Measurements from ENCODE around the gene USP32. TPM values are rescaled to one million over a fixed set of nuclear protein-coding genes. Genes with fewer than 3 reads are reported as not detected.
"Not testable (repeated sequence)": the region's sequence is repeated elsewhere in the genome, so short reads cannot be mapped to it uniquely, and the experiment has no call there.

The USP32 gene
- polyA plus RNA-seq, 1 donor = 23.8 TPM

DNA sequence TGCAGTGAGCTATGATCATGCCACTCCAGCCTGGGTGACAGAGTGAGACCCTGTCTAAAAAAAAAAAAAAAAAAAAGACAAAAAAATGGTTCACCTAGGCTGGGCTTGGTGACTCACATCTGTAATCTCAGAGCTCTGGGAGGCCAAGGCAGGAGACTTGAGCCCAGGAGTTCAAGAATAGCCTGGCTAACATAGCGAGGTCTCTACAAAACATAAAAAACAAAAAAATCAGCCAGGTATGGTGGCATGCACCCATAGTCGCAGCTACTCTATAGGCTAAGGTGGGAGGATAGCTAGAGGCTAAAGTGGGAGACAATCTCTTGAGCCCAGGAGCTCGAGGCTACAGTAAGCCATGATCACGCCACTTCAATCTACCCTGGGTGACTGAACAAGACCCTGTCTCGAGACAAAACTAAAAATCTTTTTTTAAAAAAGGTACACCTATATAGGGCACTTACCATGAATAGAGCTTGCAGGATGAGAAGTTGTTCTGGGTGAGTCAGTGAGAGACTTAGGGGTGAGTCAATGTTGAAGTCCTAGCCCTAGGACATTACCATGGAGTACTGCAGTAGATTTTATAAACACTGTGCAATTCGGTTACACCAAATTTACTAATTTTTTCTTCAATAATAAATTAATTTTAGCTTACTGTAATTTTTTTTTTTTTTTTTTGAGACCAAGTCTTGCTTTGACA is 19.0 kb downstream of the USP32 start:
- DNase-seq = no peak

DNA sequence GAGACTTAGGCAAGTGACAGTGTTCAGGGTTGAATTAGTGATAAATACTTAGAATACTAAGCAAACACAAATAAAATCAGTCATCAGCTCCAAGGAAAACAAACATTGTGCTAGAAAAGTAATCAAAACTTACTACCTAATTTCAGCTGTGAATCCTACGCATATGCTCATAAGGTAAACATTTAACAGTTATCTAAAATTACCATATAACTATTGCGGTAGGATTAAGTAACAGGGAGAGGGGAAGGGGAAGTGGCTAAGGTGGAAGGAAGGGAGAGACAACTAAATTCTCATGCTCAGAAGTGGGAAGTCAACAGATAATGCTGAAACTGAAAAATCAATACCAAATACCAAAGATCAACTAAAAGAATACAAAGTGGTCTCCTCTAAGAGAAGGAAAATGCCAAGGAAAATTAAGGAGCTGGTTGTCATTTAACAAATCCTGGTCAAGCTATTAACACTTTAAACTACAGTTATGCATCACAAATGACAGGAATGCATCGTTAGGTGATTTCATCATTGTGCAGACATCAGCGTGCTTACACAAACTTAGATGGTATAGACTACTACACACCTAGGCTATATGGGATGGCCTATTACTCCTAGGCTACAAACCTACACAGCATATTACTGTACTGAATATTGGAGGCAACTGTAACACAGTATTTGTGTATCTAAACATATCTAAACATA is 20.0 kb downstream of the USP32 start:
- no peak for DNase-seq

DNA sequence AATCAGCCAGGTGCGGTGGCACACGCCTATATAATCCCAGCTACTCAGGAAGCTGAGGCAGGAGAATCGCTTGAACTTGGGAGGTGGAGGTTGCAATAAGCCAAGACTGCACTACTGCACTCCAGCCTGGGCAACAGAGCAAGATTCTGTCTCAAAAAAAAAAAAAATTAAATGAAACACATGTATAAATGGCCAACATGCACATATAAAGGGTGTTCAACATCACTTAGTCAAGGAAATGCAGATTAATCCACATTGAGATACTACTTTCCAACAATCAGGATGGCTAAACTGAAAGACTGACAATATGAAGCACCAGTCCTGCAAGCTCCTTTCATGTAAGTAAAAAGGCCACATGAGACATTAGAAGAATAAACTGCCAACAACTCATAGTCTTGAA is 20.5 kb downstream of the USP32 start:
- no peak for DNase-seq

DNA sequence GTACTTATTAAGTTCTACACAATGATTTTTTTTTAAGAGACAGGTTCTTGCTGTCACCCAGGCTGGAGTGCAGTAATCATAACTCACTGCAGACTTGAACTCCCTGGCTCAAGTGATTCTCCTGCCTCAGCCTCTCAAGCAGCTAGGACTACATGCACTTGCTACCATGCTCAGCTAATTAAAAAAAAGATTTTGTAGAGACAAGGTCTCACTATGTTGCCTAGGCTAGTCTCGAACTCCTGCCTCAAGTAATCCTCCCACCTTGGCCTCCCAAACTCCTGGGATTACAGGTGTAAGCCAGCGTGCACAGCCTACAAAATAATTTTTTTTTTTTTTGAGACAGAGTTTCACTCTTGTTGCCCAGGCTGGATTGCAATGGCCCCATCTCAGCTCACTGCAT is 22.2 kb downstream of the USP32 start:
- DNase-seq = no peak

DNA sequence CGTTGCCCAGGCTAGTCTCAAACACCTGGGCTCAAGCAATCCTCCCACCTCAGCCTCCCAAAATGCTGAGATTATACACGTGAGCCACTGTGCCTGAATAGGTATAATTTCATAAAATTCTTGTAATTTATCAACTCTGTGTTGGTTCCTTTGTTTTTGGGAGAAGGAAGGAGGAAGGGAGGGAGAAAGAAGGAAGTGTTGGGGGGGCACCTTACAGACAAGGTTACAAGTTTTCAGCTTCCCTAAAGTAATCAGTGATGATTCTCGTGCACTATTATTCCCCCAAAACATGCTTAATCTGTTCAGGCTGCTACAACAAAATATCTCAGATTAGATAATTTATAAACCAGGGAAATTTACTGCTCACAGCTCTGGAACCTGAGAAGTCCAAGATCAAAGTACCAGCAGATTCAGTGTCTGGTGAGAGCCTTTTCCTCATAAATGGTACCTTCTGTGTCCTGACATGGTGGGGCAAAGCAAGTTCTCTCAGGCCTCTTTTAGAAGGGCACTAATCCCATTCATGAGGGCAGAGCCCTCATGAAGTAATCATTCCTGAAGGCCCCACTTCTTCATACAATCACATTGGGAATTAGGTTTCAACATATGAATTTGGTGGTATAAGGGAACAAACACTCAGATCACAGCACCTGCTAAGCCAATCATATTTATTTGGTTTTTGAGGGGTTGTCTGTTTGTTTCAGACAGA is 28.1 kb downstream of the USP32 start:
- DNase-seq = no peak

DNA sequence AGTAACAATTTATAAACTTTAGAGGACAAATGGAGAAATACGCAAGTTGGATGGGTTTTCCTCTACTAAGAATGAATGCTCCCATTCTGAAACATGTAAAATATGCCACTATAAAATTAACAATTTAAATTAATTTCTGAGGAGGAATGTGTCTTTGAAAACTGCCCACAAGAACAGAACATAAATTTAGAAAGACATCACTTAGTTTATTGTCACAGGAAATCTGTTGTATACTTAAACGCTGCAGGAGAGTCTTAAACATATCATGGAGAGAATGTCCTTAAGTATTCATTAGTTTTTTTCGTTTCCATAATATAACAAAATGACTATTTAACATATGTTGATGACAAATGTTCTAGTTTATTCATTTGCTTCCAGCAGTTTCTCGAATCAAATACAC is 29.6 kb downstream of the USP32 start:
- DNase-seq = no peak

DNA sequence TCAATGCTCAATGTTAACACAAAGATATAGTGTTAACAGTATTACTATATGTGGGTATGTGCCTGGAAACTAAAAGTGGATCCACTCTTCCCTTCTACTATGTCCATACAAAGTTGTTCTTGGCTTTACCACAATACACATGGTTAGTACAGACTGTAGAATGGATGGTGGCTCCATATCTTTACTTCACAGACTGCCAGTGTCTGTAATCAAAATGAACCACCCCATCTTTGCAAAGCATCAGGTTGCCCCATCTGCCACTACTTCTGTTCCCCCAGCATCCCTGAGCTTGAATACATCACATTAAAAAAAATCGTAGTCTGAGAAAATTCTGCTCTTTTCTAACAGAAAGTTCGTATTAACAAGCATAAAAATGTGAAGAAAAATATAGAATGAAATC is 30.0 kb downstream of the USP32 start:
- DNase-seq = no peak

DNA sequence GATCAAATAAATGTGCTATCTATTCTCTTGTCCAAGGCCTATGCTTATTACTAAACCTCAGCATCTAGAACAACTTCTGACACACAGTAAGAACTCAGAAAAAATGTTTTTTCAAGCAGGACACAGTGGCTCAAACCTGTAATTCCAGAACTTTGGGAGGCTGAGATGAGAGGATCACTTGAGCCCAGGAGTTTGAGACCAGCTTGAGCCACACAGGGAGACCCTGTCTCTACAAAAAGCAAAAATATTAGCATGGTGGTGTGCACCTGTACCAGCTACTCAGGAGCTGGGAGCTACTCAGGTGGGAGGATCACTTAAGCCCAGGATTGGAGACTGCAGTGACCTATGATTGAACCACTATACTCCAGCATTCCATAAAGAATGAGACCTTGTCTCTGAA is 32.5 kb downstream of the USP32 start:
- no peak for DNase-seq

DNA sequence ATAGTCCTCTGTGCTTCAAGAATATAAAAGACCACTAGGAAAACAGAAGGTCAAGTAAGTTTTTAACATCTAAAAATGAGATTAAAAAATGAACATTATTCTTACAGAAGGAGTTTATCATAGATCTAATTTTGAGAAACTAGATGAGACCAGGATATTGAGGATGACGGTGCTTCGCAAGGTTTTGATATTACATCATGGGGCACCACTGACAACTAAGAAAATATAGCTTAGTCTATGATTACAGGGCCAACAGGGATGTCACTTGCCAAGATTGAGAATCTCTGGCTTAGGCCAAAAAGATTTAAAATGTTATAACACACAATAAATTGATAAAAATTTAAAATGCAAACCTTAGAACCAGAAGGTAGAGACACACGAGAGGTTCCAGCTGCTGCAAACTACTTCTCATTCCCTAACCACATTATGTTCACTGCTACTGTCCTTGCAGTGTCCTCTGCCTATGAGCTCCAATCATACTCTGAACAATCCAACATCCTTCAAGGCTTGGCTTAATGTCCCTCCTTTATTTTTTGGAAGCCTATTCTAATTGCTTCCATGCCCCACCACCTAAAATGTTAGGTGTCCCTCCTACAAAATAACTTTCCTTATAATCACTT is 33.2 kb downstream of the USP32 start:
- DNase-seq = no peak

DNA sequence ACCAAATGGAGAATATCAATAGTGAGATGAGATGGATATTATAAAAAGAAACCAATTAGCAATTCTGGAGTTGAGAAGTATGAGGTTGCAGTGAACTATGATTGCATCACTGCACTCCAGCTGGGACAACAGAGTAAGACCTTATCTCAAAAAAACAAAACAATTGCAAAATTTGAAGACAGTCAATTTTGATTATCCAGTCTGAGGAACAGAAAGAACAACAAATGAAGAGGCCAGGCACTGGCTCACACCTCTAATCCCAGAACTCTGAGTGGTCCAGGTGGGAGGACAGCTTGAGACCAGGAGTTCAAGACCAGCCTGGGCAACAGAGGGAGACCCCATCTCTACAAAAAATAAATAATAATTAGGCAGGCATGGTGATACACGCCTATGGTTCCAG is 35.0 kb downstream of the USP32 start:
- DNase-seq = no peak

DNA sequence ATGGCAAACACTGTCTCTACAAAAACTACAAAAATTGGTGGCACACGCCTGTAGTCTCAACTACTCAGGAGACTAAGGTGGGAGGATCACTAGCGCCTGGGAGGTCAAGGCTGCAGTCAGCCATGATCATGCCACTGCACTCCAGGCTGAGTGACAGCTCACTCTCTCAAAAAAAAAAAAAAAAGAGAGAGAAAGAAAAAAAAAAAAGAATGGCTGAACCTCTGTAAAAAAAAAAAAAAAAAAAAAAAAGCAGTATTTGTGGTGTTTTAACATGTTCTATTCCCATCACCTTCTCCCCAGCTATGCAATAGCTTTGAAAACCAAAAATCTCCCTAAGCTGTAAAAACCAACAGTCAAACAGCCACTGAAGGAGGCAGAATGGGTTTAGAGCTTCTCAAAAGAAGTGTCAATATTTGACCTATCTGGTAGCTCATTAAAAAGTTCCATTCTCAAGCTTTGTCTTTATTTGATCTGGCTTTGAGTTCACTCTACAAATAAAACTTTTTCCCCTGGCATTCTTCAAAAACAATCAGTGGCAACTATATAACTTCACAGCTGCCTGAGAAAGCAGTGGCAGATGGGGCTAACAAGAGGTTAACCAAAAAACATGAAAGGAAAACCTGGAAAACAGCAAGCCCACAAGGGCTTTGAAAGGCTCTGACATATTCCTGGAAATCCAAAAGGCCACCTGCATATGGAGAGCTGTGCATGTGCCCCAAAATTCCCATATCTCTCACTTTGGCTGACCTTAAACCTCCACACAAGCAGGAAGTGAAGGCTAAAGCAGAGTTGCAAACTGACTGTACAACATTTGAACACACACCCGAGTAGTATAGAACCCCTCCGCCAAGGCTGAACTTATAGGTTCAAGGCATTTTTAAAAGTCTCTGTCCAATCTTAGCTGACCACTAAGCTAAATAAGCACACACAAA is 36.0 kb downstream of the USP32 start:
- DNase-seq = no peak

DNA sequence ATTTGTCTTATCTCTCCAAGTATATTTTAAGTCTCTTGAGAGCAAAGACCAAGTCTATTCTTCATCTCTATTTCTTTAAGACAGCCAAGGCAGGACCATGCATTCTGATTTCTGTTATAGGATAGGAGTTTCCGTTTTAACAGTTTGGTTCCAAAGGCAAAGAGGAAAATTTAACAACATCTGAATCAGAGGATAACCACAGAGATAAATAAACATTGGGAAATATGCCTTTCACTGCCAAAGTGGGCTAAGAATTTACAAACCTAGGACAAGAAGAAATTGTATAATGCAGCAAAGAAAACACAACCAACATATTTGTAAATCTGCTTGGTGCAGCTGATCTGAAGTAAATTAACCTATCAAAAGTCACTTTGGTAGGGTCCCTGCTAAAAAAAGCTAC is 37.7 kb downstream of the USP32 start:
- DNase-seq = no peak

DNA sequence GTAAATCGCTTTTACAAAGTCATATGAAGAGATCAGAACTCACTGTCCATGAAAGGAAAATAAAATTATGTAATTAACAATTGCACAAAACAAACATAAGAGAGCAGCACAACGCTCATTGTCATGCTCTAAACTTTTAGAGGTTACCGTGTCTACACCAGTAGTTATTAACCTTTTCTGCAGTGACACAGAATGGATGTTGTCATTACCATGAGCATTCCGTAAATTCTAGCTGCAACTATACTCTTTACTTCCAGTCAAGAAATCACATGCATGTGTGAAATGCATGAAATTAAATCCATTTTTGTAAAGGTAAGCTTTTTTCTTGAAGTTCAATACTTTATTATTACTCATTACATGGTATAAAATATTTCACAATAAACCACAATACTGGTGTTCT is 38.2 kb downstream of the USP32 start:
- DNase-seq = no peak

DNA sequence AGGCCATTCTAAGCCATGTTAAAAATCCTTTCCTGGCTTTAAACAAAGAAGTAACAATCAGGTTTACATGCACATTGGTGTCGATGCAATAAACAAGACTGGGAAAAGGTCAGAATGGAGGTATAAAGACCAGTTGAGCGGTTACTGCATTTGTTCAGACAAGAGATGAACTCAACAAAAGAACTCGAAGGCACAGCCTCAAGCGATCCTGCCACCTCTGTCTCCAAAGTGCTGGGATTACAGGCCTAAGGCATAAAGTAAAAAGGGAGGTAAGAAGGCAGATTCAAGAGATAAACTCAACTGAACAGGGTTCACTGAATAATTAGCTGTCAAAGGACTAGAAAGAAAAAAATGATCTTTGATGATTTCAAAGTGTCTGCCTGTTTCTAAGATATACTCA is 39.4 kb downstream of the USP32 start:
- DNase-seq = no peak

DNA sequence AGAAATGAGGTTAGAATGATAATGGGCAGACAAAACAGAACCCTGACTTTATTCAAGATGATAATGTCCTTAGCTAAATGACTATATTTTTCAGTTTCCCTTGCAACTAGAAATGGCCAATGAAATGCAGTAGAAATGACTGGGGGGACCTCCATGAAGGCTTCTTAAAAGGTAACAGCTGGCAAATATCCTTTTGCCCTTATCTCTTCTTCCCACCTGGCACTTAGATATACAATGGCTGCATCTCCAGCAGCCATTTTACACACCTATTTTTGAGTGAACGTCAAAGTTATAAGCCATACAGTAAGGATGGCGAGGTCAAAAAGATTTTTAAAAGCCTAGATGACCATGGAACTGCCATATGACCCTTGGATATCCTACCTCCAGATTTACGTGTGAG is 39.9 kb downstream of the USP32 start:
- DNase-seq = no peak

DNA sequence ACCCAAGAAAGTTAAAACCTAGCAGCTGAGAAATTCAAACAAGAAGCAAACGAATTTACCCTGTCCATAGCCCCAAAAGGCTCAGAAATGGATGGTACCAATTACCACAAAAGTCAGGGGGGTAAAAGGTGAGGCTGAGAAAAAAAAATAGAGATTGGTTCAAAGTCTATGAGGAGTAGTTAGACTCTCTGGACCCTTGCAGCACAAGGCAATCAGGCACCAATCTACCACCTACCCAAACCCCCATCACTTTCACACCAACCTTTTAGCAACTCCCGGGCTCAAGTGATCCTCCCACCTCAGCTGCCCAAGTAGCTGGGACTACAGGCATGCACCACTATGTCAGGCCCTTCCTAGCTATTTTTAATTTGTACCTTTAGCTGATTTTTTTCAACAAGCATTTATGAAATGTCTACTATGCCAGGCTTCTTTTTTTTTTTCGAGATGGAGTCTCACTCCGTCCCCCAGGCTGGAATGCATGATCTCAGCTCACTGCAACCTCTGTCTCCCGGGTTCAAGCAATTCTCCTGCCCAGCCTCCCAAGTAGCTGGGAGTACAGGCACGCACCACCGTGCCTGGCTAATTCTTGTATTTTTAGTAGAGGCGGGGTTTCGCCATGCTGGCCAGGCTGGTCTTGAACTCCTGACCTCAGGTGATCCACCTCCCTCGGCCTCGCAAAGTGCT is 40.8 kb downstream of the USP32 start:
- DNase-seq = no peak

DNA sequence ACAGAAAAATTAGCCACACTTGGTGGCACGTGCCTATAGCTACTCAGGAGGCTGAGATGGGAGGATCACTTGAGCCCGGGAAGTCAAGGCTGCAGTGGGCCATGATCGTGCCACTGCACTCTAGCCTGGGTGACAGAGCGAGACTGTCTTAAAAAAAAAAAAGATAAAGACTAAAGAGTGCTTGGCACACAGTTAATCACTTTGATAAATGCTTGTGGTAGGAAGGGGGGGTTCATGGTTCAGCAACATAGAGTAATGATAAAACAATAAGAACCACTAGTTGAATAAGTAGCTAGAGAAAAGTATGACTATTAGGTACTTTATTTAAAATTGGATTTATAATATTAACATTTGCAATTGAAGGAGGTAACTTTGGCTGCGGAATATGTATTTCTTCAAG is 43.3 kb downstream of the USP32 start:
- no peak for DNase-seq

DNA sequence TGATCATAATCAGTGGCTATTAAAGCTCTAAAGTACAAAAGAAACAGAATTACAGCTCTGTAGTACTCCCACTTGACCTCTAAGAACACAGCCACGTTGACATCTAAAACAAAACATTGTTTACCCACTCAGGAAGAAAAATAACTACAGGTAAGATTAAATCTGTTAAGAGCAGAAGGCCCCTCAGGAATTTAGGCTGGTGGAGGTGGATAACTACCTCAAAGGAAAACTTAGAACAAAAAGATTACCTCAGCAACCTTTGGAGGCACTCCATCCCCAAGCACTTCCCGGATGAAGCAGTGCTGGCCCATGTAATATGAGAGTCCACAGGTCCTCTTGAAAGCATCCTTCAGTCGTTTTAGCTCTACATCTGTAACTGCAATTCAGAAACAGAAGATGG is 46.7 kb downstream of the USP32 start:
- no peak for DNase-seq

DNA sequence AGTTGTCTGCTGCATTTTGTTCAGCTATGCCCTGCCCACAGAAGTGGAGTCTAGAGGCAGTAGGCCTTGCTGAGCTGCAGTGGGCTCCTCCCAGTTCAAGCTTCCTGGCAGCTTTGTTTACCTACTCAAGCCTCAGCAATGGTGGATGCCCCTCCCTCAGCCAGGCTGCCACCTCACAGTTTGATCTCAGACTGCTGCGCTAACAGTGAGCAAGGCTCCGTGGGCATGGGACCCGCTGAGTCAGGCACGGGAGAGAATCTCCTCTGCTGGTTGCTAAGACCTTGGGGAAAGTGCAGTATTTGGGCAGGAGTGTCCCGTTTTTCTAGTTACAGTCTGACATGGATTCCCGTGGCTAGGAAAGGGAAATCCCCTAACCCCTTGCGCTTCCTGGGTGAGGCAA is 49.4 kb downstream of the USP32 start:
- DNase-seq = not testable (repeated sequence)

DNA sequence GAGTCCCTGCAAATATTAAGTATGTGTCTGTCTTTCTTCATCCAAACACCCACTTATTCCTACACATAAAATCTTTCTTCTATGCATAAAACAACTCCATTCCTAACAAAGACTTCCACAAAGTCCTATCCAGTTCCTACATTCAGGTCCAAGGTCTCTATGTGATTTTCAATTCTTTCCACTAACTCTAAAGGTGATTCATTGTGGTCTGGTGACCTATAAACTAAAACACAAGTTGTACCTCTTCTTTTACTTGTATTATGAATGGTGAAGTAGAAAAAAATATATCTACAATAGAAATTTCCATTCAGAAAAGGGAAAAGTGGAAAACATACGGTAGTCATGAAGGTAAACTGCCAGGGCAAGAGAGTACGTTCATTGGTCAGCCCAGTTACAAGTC is 56.6 kb downstream of the USP32 start:
- no peak for DNase-seq

DNA sequence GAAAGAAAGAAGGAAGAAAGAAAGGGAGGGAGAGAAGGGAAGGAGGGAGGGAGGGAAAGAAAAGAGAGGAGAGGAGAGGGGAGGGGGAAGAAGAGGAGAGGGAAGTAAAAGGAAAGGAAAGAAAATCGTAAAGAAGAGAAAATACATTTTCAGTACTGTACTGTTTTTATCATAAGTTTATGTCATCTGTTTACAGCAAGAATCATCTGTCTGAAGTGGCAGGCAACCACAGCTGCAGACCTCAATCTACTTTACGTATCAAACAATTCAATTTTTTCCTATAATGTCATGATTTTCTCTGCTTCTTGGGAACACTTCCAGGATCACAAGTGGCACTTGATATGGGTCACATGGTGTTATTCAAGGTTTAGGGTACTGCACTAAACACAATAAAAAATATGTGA is 58.3 kb downstream of the USP32 start:
- DNase-seq = no peak

DNA sequence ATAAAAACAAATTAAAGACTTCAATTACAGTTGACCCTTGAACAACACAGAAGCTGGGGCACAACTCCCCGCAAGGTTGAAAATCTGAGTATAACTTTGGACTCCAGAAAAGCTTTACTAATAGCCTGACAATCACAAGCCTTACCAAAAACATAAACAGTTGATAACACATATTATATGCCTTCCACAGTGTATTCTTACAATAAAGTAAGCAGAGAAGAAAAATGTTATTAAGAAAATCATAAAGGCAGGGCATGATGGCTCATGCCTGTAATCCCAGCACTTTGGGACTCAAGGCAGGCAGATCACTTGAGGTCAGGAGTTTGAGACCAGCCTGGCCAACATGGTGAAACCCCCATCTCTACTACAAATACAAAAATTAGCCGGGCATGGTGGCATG is 58.9 kb downstream of the USP32 start:
- DNase-seq = not testable (repeated sequence)
